ENCODE measurements around the gene D2HGDH.
A peak's percentile ranks its signal among the peaks of the same experiment; 100 is the strongest.
"Not testable (repeated sequence)": the region's sequence is repeated elsewhere in the genome, so short reads cannot be mapped to it uniquely, and the experiment has no call there.

The D2HGDH gene

DNA sequence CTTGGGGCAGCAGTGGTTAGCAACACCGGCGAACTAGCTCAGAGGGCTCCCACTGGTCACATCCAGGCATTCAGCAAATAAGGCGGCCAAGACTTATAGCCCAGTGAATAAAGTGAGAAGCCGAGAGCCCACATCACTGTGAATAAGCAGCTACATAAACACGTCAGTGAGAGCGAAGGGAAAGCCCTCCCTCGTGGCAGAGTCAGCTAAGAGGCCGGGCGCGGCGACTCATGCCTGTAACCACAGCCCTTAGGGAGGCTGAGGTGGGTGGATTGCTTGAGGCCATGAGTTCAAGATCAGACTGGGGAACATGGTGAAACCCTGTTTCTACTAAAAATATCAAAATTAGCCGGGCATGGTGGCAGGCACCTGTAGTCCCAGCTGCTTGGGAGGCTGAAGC lies 5.2 kb downstream of the D2HGDH start:
- no peak overlapping the region for H3K4me3 ChIP-seq (ENCODE audit: low read length)
- DNase-seq (ENCODE audit: low read depth), result peak; percentile 17
- TF ChIP-seq CTCF (conservative IDR thresholded peaks at IDR 0.05; ENCODE audit: low read length), result no peak

DNA sequence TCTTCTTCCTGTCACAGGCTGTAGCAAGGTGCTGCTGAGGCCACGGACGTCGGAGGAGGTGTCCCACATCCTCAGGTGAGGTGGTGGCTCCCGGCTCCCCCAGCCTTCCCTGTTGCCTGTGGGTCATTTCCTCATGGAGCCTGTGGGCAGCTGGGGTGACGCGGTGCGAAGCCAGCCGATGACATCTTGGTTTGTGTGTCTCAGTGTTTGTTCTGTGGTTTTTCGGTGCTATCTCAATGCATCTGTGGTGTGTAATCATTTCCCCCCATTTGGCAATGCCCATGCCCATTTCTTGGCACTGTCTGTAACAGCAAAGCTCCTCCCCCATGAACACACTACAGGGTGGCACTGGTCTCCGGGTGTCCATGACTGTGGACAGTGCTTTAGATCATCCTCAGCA lies 6.6 kb downstream of the D2HGDH start:
- no peak overlapping the region for H3K4me3 ChIP-seq (ENCODE audit: low read length)
- DNase-seq (ENCODE audit: low read depth), result no peak
- TF ChIP-seq CTCF (conservative IDR thresholded peaks at IDR 0.05; ENCODE audit: low read length), result no peak

DNA sequence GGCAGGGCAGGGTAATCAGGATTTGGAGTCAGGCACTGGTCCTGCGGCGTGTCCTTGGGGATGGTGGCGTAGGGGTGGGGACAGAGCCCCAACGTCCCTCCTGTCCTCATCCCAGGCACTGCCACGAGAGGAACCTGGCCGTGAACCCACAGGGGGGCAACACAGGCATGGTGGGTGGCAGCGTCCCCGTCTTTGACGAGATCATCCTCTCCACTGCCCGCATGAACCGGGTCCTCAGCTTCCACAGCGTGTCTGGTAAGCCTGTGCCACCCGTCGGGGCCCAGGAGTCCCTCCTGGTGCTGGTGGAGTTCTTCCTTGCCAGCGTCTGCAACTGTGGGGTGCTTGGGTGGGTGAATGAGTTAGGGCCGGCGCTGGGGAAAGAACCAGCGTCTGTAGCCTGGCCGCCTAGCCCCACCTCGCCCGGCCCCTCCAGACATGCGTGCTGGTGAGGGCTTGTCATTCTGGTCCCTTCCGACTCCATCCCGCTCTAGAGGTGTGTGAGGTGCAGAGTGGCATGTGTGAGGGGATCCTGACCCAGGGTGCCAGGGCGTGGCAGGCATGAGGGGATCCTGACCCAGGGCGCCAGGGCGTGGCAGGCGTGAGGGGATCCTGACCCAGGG lies 8.0 kb downstream of the D2HGDH start:
- H3K4me3 ChIP-seq (ENCODE audit: low read length), result no peak overlapping the region
- no peak for DNase-seq (ENCODE audit: low read depth)
- TF ChIP-seq CTCF (conservative IDR thresholded peaks at IDR 0.05; ENCODE audit: low read length), result no peak

DNA sequence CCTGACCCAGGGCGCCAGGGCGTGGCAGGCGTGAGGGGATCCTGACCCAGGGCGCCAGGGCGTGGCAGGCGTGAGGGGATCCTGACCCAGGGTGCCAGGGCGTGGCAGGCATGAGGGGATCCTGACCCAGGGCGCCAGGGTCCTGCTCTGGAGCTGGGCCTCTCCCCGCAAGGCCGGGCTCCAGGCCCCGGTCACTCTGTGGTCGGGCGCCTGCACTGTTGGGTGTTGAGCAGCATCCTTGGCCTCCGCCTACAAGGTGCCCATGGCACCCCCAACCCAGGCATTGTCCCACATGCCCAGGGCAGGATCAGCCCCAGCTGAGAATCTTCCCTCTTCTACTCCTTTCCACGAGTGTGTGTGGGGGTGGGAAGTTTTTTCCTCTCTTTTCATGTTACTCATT lies 8.6 kb downstream of the D2HGDH start:
- H3K4me3 ChIP-seq (ENCODE audit: low read length); DNase-seq (ENCODE audit: low read depth): not testable (repeated sequence)

- no peak for TF ChIP-seq CTCF (conservative IDR thresholded peaks at IDR 0.05; ENCODE audit: low read length)
- H3K4me3 ChIP-seq (ENCODE audit: low read length), result no peak overlapping the region
- DNase-seq (ENCODE audit: low read depth), result no peak
Observed at GRCh38 chr2:241743620-241744019, 9.2 kb downstream of the D2HGDH start.

- DNase-seq (ENCODE audit: low read depth), result no peak
- TF ChIP-seq CTCF (conservative IDR thresholded peaks at IDR 0.05; ENCODE audit: low read length), result no peak
- no peak overlapping the region for H3K4me3 ChIP-seq (ENCODE audit: low read length)
Observed at GRCh38 chr2:241744028-241744754, 9.8 kb downstream of the D2HGDH start.

- H3K4me3 ChIP-seq (ENCODE audit: low read length), result no peak overlapping the region
- TF ChIP-seq CTCF (conservative IDR thresholded peaks at IDR 0.05; ENCODE audit: low read length), result no peak
- no peak for DNase-seq (ENCODE audit: low read depth)
Observed at GRCh38 chr2:241745276-241745675, 10.8 kb downstream of the D2HGDH start.
